HG03039 (cell line): ENCODE data around the gene CD5L.

Source experiments
- ATAC-seq: cut with Tn5 transposase; IDR thresholded peaks from one replicate; pipeline ENCODE4 v1.9.1; 2021; ENCODE audit warnings: mild to moderate bottlenecking, moderate library complexity; ENCODE audit not compliant: unreplicated experiment

CD5L gene

DNA sequence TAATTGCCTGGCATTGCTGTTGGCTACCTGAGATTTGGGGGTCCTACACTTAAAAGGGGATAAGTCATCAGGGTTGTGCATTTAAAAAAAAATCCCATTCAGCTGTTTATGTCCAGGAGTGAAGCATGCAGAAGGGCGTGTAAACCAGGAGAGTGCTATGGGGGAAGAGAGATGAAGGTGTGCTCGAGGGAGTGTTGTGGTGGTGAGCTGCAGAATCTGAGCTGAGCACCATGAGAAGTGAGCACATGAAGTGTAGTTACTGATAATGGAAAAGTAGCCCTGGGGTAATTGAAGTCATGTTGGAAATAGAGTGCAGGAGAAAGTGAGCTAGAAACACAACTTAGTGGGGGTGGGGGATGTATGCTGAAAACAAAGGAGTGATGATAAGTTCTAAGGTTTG lies 22.4 kb downstream of the CD5L start:
- ATAC-seq, result no peak

- ATAC-seq, result no peak
These were observed 28.3 kb downstream of the CD5L start for GRCh38 chr1:157813269-157813668.

GRCh38 chr1:157806431-157807149 lies 35.0 kb downstream of the CD5L start:
- peak; percentile 73 for ATAC-seq

- no peak for ATAC-seq
These were observed 37.8 kb downstream of the CD5L start for GRCh38 chr1:157803851-157804250.

DNA sequence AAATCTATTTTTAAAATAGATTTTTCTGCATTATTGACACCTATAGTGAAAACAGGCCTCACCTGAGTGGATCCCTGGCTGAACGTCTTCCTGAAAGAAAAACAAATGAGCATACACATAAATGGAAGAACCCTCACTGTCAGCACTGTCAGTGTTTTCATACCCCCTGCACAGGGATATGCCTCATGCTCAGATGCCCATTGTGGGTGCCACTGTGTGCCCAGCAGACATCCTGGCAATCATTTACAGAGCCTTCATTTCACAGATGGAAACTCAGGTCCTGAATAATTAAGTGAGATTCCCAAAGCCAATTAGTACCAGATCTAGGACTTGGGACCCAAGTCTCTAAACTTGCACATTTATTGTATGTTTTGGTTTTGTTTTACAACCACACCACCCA lies 41.6 kb downstream of the CD5L start:
- ATAC-seq, result no peak

- ATAC-seq, result no peak
These were observed 43.4 kb downstream of the CD5L start for GRCh38 chr1:157798211-157798610.

GRCh38 chr1:157785248-157785647 lies 56.4 kb downstream of the CD5L start:
- no peak for ATAC-seq

GRCh38 chr1:157784801-157785200 lies 56.8 kb downstream of the CD5L start:
- no peak for ATAC-seq

GRCh38 chr1:157782931-157783330 lies 58.7 kb downstream of the CD5L start:
- no peak for ATAC-seq

- ATAC-seq, result peak; percentile 44
These were observed 60.6 kb downstream of the CD5L start for GRCh38 chr1:157781048-157781447.
